HS-27A (cell line): ENCODE results near the gene TMBIM1.
A peak's percentile ranks its signal among the peaks of the same experiment; 100 is the strongest.
"Not testable (repeated sequence)": the region's sequence is repeated elsewhere in the genome, so short reads cannot be mapped to it uniquely, and the experiment has no call there.

ENCODE experiments used
- DNase-seq: peaks from one replicate; pipeline ENCODE4 v3.0.0-alpha.2; 2012; ENCODE audit warnings: low read depth, missing footprints

Gene TMBIM1

DNA sequence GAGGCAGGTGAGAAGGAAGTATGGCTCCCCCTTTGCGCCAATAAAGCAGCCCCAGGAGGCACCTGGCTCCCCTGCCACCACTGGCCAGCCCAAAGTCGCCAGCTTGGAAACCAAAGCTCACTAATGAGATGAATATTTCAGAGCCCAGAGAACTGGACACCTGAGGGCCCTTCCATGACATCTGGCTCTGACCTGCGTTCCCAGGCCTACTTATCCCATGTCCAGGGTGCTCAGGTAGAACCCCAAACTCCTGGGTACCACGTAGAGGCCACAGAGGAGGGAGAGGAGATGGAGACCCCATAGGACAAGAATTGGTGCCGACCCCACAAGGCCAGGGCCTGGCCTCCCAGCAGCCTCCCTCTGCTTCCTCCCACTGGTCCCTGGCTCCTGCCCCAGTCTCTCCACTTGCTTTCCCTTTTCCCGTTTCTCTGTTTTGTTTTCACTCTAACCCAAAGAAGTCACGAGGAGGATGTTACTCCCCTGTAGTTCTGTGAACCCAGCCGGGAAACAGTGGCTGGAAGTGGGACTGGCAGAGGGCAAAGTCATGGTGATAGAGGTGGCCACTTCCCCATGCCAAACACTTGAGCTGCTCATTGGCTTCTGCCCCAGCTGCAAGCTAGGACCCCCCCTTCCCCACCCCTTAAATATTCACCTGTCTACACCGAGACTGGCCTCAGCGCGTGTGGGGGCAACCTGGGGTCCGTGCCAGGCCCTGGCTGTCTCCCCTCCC is 820 bp downstream of the TMBIM1 start:
- no peak for DNase-seq

DNA sequence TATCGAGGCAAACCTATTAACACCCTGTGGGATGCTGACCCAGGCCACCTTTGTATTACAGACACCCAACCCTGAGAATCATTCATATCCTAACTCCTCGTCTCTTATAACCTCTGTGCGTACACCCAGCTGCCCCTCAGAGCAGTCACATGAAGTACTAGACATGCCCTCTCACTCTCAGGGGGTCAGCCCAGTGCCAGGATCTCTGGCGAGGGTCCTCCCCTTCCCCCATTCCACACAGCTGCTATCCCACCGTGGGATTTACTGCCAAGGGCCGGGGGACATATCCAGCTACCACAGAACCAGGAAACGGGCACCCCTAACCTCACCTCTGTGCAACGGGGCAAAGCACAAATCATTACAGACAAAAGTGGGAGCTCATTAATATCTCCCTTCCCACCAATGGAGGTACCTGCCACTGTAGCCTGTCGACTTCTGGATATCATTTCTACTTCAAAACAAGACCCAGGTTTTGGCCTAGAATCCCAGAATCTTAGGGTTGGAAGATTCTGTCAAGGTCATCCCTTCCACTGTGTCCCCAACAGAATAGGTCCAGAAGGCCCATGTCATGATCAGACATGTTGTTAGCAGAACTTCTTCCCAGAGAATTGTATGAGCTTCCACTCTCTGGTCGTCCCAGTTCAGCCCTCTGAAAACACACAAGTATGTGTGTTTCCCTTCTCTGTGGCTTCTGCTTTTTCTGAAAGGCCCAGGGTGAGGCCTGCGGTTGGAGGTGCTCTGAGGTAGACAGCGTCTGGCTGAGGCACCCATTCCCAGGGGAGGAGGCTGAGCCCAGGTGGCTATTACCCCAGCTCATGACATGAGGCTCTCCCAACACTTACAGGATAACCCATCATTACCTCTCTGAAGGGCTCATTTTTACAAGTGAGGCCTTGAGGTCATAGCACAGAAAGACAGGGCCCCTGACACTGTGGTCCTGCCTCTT is 1.7 kb downstream of the TMBIM1 start:
- no peak for DNase-seq

DNA sequence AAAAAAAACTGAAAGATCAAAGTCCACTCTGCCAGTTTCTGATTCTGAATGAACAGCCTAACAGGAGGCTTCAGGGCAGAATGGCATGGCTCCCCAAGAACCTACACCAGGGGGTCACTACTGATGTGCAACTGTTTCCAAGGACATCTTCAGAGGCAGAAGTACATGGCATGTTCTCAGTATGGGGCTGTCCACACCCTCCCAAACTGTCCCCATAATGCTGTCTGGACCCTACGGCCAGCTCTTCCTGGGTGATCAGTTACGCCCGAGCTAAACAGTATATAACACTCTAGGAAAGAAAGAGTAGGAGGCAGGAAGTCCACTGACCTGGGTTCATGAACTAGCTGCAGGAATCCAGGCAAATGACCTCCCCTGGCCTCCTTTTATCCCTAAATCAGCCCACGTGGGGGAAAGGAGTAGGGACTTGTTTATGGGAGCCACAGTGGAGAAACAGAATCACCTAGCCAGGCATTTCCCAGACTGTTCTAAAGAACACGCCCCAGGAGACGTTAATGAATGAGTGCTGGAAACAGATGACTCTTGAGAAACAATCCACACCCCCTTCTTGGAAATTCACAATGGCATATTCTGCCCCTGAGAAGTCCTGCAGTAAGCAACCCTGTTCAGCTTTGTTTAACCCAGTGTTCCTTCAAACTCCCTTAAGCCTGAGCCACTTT is 2.5 kb downstream of the TMBIM1 start:
- DNase-seq: no peak

DNA sequence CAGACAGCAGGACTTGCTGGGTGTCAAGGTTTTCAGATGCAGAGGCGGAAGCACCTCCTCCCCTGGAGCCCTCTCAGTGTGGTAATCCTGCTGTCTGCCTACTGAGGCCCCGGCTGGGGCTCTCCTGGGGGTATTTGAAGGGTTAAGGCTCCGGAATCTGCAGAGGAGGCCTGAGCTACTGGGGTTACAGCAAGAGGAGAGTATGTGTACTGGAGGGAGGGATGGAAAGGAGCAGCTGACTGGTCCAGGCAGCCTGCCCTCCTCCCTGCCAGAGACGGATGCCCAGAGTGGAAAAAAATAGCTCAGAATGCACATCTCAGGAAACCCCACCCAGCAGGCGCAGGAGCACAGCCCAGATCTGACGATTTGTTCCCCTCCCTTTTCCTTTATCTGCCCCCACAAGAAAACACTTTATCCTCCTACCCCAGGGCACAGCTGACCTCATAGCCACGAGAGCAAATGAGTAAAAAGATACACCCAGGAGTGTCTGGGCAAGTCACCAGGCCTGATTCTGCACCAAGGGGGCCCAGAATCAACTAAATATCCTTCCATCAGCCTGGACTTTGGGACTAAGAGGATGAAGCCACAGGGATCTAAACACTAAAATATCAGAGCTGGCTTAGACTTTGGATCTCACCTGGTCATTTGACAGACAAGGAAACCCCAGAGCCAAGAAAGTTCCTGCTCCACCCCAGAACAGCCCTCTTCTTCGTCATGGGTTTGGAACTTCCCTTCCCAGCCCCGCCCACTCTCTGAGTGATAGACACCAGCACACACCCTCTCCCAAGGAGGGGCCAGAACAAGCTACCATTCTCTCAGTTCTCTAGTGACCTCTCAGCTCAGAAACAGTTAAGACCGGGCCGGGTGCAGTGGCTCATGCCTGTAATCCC is 5.5 kb downstream of the TMBIM1 start:
- peak; percentile 75 for DNase-seq

DNA sequence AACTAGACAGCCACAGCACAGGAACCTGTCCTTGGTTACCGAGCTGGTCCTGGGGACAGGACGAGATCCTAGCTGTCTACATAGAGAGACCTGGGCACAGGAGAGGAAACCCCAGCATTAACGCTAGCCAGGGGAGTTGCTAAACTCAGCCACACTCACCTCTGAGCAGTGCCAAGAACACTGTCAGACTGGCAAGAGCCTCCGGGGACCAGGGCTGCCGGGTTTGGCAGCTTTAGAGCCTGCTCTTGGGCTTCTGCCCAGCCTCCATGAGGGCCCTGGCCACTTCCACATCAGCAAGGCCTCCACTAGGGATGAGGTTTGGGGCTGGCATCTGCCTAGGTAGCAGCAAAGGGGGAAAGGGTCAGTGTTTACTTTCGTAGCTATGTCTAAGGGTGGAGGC is 6.7 kb downstream of the TMBIM1 start:
- no peak for DNase-seq

DNA sequence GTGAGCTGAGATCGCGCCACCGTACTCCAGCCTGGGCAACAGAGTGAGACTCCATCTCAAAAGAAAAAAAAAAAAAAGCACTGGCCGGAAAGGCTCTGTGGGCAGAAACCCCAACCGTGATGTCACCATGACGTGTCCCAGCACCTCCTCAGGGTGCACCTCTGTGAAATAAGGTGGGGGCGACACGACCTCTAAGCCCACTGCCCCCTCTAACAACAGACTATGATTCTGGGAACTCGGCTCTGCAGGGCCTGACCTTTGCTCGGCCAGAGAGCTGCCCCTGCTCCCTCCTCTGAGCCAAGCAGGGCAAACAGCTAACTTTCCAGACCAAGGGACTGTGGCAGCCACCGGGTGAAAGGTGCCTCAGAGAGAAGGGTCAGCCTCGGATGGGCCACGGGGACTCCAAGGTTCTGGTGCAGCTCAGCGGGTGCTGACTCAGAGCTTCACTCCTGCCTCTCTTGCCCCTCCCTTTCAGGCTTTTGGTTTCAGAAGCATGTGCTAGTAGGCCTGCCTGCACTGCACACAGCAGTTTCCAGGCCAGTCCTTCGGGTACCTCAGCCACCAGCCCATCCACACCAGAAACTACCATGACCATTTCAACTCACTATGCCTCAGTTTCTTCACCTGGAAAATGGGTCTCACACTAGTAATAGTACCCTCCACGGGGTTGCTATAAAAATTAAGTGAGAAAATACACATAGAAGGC is 8.0 kb downstream of the TMBIM1 start:
- DNase-seq: no peak

DNA sequence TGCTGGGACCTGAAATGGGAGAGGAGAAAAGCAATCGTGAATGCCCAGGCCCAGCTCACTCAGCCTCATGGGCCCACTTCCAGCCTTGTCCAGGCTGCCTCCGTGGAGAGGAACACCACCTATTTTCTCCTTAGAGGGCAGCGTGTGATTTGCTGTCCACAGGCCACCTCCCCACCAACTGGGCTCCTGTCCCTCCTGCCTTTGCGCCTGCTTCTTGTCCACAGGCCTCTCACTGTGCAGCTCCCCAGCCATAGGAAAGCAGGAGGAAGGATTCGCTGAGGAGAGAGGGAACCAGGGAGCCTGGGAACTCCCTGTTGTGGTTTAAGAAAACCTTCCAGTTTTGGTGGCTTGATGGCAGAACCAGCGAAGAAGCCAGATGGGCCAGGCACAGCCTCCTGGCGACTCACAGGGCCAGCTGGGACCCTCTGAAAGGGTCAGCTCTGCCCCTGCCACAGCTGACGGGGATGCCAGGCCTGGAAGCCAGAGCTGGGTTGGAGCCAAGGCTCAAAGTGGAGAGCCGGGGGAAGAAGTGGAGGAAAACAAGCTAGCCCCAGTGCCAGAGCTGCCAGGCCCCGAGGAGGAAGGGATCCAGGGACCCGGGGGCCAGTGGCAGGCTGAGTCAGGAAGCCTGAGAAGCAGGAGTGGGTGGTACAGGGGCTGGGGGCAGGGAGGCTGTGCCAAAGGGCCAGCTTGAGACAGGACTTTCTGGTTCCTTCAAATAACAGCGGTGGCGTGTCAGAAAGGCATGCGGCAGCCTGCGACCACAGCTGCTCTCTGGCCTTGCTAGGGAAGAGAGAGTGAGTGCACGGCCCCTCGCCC is 9.9 kb downstream of the TMBIM1 start:
- DNase-seq: no peak

DNA sequence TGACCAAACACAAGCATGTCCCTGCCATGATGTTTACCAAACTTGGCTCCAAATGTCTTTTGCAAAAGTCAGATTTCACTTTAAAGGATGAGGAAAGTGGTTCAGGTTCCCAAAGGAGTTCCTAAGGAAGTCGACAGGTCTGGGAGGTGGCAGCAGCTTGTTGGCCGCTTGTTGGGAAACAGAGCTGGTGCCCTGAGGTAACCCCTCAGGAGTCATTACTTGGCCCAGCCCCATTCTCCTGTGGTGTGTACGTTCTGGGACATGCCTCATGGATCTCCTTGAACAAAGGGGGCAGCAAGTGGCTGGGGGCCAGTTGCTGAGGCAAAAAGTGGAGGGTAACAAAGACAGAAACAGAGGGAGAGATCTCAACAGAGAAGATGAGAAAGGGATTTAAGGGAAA is 10.9 kb downstream of the TMBIM1 start:
- DNase-seq: no peak

DNA sequence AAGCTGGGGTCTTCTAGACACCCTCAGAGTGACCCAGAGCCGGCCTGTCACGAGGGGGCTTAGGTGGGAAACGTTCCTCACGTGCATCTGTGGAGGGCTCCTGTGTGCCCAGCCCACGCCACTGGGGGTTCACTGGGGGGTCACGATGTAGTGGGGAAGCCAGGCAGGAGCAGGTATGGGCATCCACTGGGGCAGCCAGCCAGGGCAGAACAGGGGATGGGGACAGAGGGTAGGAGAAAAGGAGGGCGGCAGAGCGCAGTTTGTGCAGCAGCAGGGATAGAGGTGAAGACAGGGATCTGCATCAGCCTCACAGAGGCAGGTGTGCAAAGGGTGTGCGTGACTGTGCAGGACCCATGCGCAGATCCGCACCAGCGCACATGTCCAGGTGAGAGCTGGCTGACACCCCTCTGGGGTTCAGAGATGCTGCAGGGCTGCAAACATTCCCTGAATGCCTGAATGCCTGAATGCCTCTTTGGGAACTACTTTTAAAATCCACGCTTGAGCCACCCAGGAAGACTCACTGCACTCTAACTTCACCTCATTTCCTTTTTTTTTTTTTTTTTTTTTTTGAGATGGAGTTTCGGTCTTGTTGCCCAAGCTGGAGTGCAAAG is 11.9 kb downstream of the TMBIM1 start:
- no peak for DNase-seq

DNA sequence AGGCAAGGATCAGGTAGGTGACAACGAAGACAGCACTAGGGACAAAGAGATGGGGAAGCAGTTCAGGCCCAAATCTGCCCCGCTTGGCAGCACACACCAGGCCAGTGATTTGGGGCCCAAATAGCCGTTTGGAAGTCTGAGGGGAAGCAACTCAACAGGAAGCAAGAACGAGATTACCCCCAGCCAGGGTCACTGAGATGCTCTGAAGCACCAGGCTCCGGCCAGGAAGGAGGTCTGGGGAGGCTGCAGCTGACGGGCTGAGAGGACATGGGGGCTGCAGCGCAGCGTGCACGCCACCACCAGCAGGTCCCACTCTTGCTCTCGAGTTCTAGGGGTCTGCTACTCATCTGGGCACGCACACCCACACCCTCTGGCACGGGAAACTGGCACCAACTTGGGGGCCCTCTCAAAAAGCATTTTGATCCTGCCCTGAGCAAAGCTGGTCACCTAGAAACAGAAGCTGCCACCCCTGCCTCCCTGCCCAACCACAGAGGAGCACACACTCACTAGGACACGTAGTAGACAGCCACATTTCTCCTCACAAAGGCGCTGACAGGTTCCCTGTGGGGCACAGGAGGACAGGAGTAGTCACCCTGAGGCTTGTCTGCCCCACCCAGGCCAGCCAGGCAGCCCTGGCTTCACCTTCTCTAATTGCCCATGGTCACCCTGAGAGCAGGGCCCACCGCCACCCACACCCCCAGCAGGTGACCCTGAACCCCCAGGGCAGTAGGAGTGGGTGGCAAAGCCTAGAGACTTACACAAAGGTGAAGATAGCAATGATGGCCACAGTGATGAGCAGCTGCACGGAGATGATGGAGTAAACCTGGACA is 13.6 kb downstream of the TMBIM1 start:
- DNase-seq: no peak

DNA sequence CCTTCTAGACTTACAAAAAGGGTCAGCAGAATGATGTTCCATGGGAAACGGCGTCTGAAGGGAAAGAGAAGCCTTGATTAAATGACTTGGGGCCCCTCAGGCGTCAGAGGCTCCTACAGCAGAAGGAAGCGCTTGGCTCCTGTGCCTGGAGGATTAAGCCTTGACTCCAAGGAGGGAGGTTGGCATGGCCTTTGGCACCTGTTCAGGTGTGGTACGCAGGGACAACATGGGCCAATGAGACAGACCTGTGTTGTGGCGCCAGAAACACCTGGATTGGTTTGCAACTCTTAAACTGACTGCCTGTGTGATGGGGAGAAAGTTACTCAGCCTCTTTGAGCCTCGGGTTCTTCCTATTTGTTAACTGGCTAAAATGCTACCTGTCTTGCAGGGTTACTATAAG is 14.4 kb downstream of the TMBIM1 start:
- DNase-seq: no peak

DNA sequence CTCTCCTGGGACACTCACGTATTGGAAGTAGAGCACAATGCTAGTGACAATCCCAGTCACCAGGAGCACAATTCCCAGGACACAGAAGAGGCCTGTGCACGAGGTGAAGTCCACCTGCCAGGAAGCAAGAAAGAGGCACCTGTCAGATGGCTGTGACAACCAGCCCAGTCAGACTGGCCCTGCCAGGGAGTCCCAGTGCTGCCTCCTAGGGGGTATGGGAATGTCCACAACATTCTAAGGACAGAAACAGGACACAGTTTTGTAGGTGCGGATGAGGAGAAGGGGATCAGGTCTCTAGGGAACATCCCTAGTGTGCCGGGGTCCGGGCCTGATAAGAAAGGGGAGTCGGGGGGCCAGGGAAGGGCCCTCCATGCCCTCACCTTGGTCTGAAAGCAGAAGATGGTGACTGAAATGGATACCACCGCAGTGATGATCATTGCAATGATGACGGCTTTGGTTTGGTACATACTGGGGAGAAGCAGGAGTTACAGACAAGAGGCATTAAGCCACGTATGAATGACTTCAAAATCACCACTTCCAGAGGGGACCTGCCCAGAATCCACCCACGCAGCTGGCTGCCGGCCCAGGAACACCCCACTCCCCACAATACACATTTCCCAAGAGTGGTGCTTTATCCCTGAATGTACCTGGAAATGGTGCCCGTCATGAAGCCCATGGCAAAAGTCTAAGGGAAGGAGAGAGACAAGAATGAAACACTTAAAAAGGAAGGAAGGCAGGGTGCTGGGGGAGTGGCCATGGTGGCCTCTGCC is 15.1 kb downstream of the TMBIM1 start:
- DNase-seq: no peak

DNA sequence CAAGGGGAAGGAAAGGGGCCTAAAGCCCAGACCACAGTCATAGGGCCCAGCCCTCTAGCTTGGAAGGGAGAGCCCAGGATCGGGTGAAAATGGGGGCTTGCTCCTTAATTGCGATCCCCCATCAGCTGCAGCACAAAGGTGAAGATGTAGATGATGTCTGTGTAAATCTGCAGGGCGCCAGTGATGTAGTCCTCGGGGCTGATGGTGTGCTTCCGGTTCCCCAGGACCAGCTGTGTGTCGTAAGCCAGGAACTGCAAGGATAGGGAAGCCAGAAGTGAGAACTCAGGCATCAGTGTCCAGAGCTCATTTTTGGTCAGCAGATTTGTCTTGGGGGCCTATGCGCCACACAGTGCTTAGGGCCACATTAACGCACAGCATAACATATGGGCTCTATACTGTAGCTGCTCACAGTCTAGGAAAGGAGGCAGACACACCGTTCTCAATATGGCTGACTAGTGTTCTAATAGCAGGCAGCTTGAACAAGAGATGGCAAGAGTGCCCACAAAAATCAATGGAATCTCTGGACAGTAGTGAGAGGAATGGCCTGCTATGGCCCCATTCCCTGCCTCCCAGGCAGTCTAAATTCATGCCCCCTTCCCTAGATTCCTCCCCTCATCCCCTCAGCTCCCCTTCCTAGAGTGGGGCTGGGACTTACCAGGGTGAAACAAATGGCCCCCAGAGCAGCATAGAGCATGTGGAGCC is 16.8 kb downstream of the TMBIM1 start:
- DNase-seq: no peak

DNA sequence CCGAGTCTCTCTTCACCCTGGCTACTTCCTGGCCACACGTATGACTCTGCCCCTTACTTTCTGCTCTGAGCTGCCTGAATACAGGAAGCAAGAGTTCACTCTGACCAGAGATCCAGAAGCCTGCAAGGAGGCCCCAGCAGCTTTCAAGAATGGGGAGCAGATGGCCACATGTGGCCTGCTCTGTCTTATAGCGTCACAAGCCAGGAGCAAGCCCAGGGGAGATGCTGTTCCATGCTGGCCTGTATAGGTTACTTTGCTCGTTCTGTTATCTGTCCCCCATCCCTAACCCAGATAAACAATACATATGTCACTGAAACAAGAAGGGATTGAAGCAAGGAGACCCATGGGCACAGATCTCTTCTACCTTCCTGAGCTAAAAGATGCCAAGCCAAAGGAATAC is 17.7 kb downstream of the TMBIM1 start:
- no peak for DNase-seq

DNA sequence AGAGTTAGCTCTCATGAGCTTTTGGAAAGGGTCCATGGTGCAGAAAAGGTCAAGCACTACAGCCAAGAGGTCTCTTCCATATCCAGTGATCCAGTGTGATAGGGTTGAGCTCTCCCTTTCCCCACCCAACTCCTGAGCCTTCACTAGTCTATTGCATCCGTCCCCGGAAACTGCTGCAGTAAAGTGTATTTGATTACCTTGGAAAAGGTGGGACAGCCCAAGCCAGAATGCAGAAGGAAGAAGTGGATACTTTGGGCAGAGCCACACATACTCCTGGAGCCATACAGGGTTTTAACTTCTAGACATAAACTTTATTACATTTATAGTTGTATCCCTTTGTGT is 18.4 kb downstream of the TMBIM1 start:
- no peak for DNase-seq

DNA sequence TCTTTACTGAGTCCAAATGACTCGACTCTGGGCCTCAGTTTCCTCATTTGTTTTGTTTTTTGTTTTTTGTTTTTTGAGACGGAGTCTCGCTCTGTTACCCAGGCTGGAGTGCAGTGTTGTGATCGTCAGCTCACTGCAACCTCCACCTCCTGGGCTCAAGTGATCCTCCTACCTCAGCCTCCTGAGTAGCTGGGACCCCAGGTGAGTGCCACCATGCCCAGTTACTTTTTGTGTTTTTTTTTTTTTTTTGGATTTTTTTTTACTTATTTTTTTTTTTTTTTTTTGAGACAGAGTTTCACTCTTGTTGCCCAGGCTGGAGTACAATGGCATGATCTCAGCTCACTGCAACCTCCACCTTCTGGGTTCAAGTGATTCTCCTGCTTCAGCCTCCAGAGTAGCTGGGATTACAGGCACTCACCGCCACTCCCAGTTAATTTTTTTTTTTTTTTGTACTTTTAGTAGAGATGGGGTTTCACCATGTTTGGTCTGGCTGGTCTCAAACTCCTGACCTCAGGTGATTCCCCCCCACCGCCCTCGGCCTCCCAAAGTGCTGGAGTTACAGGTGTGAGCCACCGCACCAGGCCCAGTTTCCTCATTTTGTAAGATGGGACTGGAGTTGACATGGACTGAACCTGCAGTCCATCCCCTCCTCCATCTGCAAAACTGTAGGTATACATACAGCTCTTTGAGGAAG is 18.9 kb downstream of the TMBIM1 start:
- not testable (repeated sequence) for DNase-seq
